IPS DF 6.9 (cell line): ENCODE measurements around the gene SAP130.
A peak's percentile ranks its signal among the peaks of the same experiment; 100 is the strongest.

Experiments
- DNase-seq: peaks from one replicate; pipeline ENCODE4 v3.0.0-alpha.2; 2013; ENCODE audit warnings: low read depth, low spot score
- H3K27ac ChIP-seq: one replicate; pipeline ENCODE4 v1.5.1; 2013; ENCODE audit warnings: low read length, control low read depth
- H3K27me3 ChIP-seq: 2 replicates; pipeline ENCODE4 v1.6.1; 2013; ENCODE audit warnings: mild to moderate bottlenecking, low read length; ENCODE audit not compliant: control insufficient read depth, insufficient read depth
- H3K36me3 ChIP-seq: 2 replicates; pipeline ENCODE4 v1.6.1; 2013; ENCODE audit warnings: low read length; ENCODE audit not compliant: control insufficient read depth, insufficient read depth
- H3K4me1 ChIP-seq: 2 replicates; pipeline ENCODE4 v1.6.1; 2013; ENCODE audit warnings: low read length; ENCODE audit not compliant: control insufficient read depth, insufficient read depth
- H3K4me3 ChIP-seq: 2 replicates; pipeline ENCODE4 v1.5.1; 2013; ENCODE audit warnings: mild to moderate bottlenecking, low read length
- H3K9me3 ChIP-seq: 2 replicates; pipeline ENCODE4 v1.6.1; 2013; ENCODE audit warnings: low read length, inconsistent platforms; ENCODE audit not compliant: control insufficient read depth, insufficient read depth
- WGBS: extraction: QIAGEN DNeasy Blood & Tissue Kit; methylation state at CpG from one replicate; pipeline ENCODE4 v1.1.7; 2013; ENCODE audit warnings: mixed read lengths, missing lambda C conversion rate; ENCODE audit not compliant: insufficient read length, insufficient coverage; 5-methylcytosine and 5-hydroxymethylcytosine counted together

Gene SAP130

DNA sequence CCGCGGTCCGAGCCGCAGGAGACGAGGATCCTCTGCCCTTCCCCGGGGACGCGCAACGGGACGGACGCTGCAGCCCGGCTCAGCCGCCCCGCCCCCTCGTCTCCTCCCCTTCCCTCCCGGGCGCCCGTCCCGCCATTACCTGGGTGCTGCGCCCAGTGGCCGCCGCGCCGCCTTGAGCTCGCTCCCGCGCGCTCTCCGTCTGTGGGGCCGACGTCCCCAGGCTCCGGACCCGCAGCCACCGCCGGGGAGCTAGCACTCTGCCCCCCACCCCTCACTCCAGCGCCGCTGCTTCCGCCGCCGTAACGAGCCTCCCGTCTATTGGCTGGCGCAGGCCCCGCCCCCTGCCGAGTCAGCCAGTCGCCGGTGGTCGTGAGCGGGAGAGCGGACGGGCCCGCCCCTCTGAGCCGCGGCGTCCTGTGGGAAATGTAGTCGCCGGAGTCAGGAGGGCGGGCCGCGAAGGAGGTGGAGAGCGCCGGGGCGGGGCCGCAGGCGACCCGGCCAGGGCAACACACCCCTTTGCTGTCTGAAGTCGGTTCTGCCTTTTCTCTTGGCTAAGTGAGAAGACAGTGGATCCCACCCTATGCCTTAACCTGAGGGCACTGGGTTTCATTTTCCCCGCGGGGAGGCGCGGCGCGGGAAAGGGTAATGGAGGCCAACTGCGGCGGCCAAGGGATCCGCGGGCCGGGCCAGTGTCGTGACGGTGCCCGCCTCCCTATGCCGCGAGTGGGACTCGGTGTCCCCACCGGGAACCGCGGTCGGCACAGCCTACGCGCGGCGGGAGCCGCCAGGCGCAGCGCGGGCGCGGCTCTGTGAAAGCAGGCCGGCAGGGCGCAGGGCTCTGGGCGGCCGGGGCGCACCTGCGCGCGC lies at the start of gene SAP130:
Gene SAP130 (minus strand): TSS at position 259 of the 867 bp plus-strand sequence. CDS start 1,767 bp downstream, outside the sequence.
- Histone ChIP-seq H3K27ac (no peak within 1 kb of the TSS), H3K9me3 (no peaks in the 10 kb centered on the region), H3K4me3 (peak within 1 kb of the TSS; percentile 84), H3K27me3 (no peaks in the 10 kb centered on the region), H3K36me3 (no peaks in the 10 kb centered on the region; the same call in 1 of the 2 replicates), H3K4me1 (no peaks in the 10 kb centered on the region)
- no CpG with 5 or more reads among the region's 106 CpGs for WGBS
- DNase-seq: peak; percentile 75

DNA sequence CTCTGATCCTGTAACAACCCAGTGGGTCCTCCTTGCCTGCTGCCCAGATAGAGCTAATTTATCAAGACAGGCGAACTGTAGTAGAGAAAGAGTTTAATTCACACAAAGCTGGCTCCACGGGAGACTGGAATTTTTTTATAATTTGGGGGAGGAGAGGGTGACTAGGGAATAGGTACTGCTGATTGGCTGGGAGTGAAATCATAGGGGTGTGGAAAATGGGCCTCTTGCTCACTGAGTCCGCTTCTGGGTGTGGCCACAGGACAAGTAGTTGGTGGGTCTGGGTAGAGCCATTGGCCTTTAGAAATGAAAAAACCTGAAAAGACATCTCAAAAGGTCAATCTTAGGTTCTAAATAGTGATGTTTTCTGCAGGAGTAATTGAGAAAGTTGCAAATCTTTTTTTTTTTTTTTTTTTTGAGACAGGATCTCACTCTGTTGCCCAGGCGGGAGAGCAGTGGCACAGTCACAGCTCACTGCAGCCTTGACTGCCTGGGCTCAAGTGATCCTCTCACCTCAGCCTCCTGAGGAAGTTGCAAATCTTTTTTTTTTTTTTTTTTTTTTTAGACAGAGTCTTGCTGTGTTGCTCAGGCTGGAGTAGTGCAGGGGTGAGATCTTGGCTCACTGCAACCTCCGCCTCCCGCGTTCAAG lies 48.7 kb upstream of the SAP130 start:
- Histone ChIP-seq H3K27me3 (no peaks in the 10 kb centered on the region; the same call in 1 of the 2 replicates), H3K27ac (no peak overlapping the region), H3K4me3 (no peak overlapping the region), H3K36me3 (no peaks in the 10 kb centered on the region), H3K9me3 (no peaks in the 10 kb centered on the region), H3K4me1 (no peaks in the 10 kb centered on the region)
- no peak for DNase-seq
- WGBS: no CpG with 5 or more reads among the region's 7 CpGs

DNA sequence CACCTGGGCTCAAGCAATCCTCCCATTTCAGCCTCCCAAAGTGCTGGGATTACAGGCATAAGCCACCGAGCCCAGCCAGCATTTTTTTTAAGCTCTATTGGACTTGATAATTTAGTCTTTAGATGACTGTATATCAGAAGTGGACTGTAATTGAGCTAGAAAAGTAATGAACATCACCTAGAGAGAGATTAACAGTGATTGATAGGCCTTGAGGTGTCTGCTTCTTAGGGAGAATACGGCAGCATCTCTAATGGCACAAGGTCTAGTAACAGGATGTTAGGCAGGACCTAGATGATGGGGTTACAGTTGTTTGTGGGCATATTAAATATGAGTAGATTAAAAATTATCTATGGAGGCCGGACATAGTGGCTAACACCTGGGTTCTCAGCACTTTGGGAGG lies 45.4 kb upstream of the SAP130 start:
- Histone ChIP-seq H3K27me3 (no peaks in the 10 kb centered on the region; the same call in 1 of the 2 replicates), H3K4me1 (no peaks in the 10 kb centered on the region), H3K36me3 (no peaks in the 10 kb centered on the region), H3K4me3 (no peak overlapping the region), H3K27ac (no peak overlapping the region), H3K9me3 (no peaks in the 10 kb centered on the region)
- DNase-seq: no peak
- WGBS: no CpG with 5 or more reads among the region's 3 CpGs

DNA sequence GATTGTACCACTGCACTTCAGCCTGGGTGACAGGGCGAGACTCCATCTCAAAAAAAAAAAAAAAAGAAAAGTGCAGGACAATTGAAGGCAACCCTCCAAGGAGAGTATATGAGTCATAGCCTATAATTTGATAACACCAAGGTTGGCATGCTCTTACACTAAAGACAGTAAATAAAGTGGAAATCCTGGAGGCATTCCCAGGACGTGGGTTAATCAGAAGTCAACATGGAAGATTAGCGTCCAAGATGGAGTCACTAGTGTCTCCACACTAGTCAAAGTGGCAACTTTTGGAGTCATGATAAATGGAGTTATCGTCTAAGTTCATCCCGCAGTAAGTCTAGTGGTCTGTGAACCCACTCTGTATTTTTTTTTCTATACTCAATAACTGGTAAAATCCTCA lies 41.9 kb upstream of the SAP130 start:
- no peak overlapping the region for H3K27ac ChIP-seq
- H3K27me3 ChIP-seq: no peaks in the 10 kb centered on the region
- H3K4me1 ChIP-seq: no peaks in the 10 kb centered on the region
- no peak overlapping the region for H3K4me3 ChIP-seq
- H3K36me3 ChIP-seq: no peaks in the 10 kb centered on the region
- WGBS: no CpG with 5 or more reads among the region's 5 CpGs
- H3K9me3 ChIP-seq: no peaks in the 10 kb centered on the region
- DNase-seq: no peak

DNA sequence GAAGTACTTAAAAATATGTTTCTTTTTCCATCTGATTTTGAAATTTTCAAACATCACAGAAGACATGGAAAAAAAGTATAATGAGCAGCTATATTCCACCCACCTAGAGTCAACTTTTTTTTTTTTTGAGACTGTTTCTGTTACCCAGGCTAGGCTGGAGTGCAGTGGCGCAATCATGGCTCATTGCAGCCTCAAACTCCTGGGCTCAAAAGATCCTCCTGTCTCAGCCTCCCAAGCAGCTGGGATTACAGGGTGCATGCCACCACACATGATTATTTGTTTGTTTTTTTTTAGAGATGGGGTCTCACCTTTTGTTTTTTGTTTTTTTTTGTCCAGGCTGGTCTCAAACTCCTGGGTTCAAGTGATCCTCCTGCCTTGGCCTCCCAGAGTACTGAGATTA lies 36.5 kb upstream of the SAP130 start:
- DNase-seq: no peak
- Histone ChIP-seq H3K4me3 (no peak overlapping the region), H3K27me3 (no peaks in the 10 kb centered on the region), H3K27ac (no peak overlapping the region), H3K9me3 (no peaks in the 10 kb centered on the region), H3K4me1 (no peaks in the 10 kb centered on the region), H3K36me3 (no peaks in the 10 kb centered on the region)
- no CpG with 5 or more reads among the region's 1 CpG for WGBS

DNA sequence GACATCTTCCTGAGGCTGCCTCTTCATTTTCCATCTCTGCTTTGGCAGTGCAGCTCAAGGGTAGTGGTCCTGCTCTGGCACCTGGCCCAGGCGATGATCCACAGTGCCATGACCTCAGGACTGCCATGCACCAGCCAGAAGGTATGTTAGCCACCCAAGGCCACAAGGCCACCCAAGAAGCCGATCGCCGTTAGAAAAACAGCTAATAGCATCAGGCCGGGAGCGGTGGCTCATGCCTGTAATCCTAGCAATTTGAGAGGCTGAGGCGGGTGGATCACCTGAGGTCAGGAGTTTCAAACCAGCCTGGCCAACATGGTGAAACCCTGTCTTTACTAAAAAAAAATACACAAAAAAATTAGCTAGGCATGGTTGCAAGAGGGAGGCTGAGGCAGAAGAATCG lies 34.7 kb upstream of the SAP130 start:
- H3K9me3 ChIP-seq: no peaks in the 10 kb centered on the region
- H3K27ac ChIP-seq: no peak overlapping the region
- WGBS: no CpG with 5 or more reads among the region's 8 CpGs
- H3K36me3 ChIP-seq: no peaks in the 10 kb centered on the region
- no peak overlapping the region for H3K4me3 ChIP-seq
- H3K4me1 ChIP-seq: no peaks in the 10 kb centered on the region
- DNase-seq: no peak
- H3K27me3 ChIP-seq: no peaks in the 10 kb centered on the region

DNA sequence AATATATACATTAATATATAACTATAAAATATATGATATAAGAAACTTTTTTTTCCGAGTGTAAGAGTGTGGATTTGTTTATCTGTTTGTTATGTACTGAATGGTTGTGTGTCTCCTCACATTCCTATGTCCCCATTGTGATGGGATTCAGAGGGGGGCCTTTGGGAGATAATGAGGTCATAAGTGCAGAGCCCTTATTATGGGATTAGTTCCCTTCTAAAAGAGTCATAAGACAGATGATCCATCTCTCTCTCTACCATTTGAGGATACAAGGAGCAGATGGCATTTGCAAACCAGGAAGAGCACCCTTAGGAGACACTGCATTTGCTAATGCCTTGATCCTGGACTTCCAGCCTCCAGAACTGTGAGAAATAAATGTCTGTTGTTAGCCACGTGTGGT lies 30.3 kb upstream of the SAP130 start:
- Histone ChIP-seq H3K27me3 (no peaks in the 10 kb centered on the region), H3K9me3 (no peaks in the 10 kb centered on the region), H3K27ac (no peak overlapping the region), H3K4me1 (no peaks in the 10 kb centered on the region), H3K36me3 (no peaks in the 10 kb centered on the region), H3K4me3 (no peak overlapping the region)
- no CpG with 5 or more reads among the region's 2 CpGs for WGBS
- no peak for DNase-seq

DNA sequence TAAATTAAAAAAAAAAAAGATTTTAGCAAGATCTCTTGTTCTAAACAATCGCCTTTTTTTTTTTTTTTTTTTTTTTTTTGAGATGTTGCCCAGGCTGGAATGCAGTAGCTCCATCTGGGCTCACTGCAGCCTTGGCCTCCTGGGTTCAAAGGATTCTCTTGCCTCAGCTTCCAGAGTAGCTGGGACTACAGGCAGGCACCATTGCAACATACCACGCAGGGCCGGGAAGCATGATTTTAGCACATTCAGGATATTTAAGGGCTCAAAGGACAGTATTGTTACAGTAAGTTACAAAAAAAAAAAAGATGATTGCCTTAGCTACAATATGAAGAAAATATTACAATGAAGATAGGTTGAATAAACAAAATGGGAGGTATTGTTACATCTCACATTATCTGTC lies 29.5 kb upstream of the SAP130 start:
- WGBS: no CpG with 5 or more reads among the region's 3 CpGs
- no peak overlapping the region for H3K4me3 ChIP-seq
- no peaks in the 10 kb centered on the region for H3K36me3 ChIP-seq
- H3K9me3 ChIP-seq: no peaks in the 10 kb centered on the region
- H3K27ac ChIP-seq: no peak overlapping the region
- H3K4me1 ChIP-seq: no peaks in the 10 kb centered on the region
- H3K27me3 ChIP-seq: no peaks in the 10 kb centered on the region
- no peak for DNase-seq

DNA sequence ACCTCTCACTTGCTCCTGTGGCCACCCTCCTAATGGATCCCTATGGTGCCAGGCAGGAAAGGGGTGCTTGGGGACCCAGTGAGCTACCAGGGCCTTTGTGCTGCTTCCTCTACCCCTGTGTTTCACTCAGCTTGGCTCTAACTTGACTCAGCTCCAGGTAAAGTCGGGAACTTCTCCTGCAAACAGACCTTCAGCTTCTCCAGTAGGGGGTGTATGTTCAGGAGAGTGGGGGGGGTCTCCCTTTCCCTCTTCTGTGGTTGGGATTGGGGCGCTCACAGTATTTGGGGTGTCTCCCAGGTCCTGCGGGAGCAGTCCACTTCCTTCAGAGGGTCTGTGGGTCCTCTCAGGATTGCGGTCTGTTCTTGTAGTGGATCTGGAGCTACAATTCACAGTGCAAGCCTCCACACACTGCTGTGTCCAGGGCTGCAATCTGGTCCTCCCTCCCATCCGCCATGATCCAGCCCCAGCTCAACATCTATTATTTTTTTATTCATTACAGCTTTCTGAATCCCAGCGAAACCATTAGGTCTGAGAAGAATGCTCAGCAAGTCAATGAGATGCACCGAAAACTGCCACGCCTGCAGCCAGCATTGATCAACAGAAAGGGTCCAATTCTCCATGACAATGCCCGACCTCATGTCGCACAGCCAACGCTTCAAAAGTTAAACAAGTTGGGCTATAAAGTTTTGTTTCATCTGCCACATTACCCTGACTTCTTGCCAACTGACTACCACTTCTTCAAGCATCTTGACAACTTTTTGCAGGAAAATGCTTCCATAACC lies 26.4 kb upstream of the SAP130 start:
- Histone ChIP-seq H3K27ac (no peak overlapping the region), H3K9me3 (no peaks in the 10 kb centered on the region), H3K4me1 (no peaks in the 10 kb centered on the region), H3K4me3 (no peak overlapping the region), H3K36me3 (no peaks in the 10 kb centered on the region), H3K27me3 (no peaks in the 10 kb centered on the region)
- WGBS: no CpG with 5 or more reads among the region's 11 CpGs
- no peak for DNase-seq

DNA sequence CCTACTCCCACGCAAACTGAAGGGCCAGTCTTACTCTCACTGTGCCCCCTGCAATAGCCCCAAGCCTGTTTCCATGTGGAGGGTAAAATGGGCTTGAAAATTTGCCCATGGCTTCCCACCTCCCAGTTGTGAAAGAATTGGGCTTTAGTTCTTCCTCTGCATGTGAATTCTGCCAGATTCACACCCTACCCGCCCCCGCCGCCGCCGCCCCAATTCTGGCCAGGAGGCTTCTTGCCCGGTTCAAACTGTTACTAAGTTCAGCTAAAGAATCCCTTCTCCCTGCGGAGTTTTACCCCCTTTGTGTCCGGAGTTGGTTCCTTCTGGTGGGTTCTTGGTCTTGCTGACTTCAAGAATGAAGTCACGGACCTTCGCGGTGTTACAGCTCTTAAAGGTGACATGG lies 25.5 kb upstream of the SAP130 start:
- WGBS: no CpG with 5 or more reads among the region's 12 CpGs
- H3K4me1 ChIP-seq: no peaks in the 10 kb centered on the region
- H3K4me3 ChIP-seq: no peak overlapping the region
- no peaks in the 10 kb centered on the region for H3K27me3 ChIP-seq
- H3K9me3 ChIP-seq: no peaks in the 10 kb centered on the region
- H3K36me3 ChIP-seq: no peaks in the 10 kb centered on the region
- no peak for DNase-seq
- H3K27ac ChIP-seq: no peak overlapping the region
